Stimulated activated naive CD8-positive, alpha-beta T cell treated with anti-CD3 and anti-CD28 coated beads, Interleukin-15, Interleukin-2, amounts not matched to agents 100 ng/mL and 50 ng/mL, for 24 hours (primary cell): ENCODE measurements around the gene TTC13.

Experiments used
- H3K27ac Mint-ChIP-seq: one replicate; pipeline ENCODE4 v1.8.0; 2021; ENCODE audit warnings: mild to moderate bottlenecking, mixed read lengths
- H3K27me3 Mint-ChIP-seq: one replicate; pipeline ENCODE4 v1.8.0; 2021; ENCODE audit warnings: mixed read lengths
- H3K36me3 Mint-ChIP-seq: one replicate; pipeline ENCODE4 v1.8.0; 2021; ENCODE audit warnings: low read depth, mixed read lengths
- H3K4me1 Mint-ChIP-seq: one replicate; pipeline ENCODE4 v1.8.0; 2021; ENCODE audit warnings: low read depth, mixed read lengths
- H3K4me3 Mint-ChIP-seq: one replicate; pipeline ENCODE4 v1.8.0; 2021; ENCODE audit warnings: mild to moderate bottlenecking, mixed read lengths
- H3K9me3 Mint-ChIP-seq: one replicate; pipeline ENCODE4 v1.8.0; 2021; ENCODE audit warnings: mixed read lengths

TTC13 gene

GRCh38 chr1:230979389-230979716 lies 692 bp upstream of the TTC13 start:
- H3K4me3 Mint-ChIP-seq: no peak overlapping the region
- peaks cover 30% of the 10 kb centered on the region for H3K4me1 Mint-ChIP-seq
- peak overlapping the region; percentile 94 for H3K27ac Mint-ChIP-seq
- H3K9me3 Mint-ChIP-seq: no peaks in the 10 kb centered on the region
- H3K36me3 Mint-ChIP-seq: peaks cover 14% of the 10 kb centered on the region
- H3K27me3 Mint-ChIP-seq: no peaks in the 10 kb centered on the region

GRCh38 chr1:230977761-230978490 lies 735 bp downstream of the TTC13 start:
- Mint-ChIP-seq H3K27ac (peak overlapping the region; percentile 87), H3K27me3 (no peaks in the 10 kb centered on the region), H3K4me3 (peak overlapping the region; percentile 88), H3K36me3 (peaks cover 12% of the 10 kb centered on the region), H3K9me3 (no peaks in the 10 kb centered on the region), H3K4me1 (peaks cover 34% of the 10 kb centered on the region)

- Mint-ChIP-seq H3K27ac (peak overlapping the region; percentile 87), H3K4me1 (peaks cover 43% of the 10 kb centered on the region), H3K36me3 (peaks cover 12% of the 10 kb centered on the region), H3K9me3 (no peaks in the 10 kb centered on the region), H3K27me3 (no peaks in the 10 kb centered on the region), H3K4me3 (peak overlapping the region; percentile 88)
Observed at GRCh38 chr1:230976825-230977747, 1.6 kb downstream of the TTC13 start.

- Mint-ChIP-seq H3K36me3 (peaks cover 12% of the 10 kb centered on the region), H3K27ac (no peak overlapping the region), H3K9me3 (no peaks in the 10 kb centered on the region), H3K4me3 (no peak overlapping the region), H3K27me3 (no peaks in the 10 kb centered on the region), H3K4me1 (peaks cover 50% of the 10 kb centered on the region)
Observed at GRCh38 chr1:230976360-230976759, 2.3 kb downstream of the TTC13 start.

- Mint-ChIP-seq H3K36me3 (peaks cover 12% of the 10 kb centered on the region), H3K4me3 (no peak overlapping the region), H3K9me3 (no peaks in the 10 kb centered on the region), H3K27ac (no peak overlapping the region), H3K4me1 (peaks cover 51% of the 10 kb centered on the region), H3K27me3 (no peaks in the 10 kb centered on the region)
Observed at GRCh38 chr1:230975636-230976035, 3.0 kb downstream of the TTC13 start.

GRCh38 chr1:230972855-230973271 lies 5.8 kb downstream of the TTC13 start:
- peak overlapping the region; percentile 84 for H3K27ac Mint-ChIP-seq
- H3K36me3 Mint-ChIP-seq: peaks cover 12% of the 10 kb centered on the region
- no peaks in the 10 kb centered on the region for H3K27me3 Mint-ChIP-seq
- H3K4me1 Mint-ChIP-seq: peaks cover 63% of the 10 kb centered on the region
- no peaks in the 10 kb centered on the region for H3K9me3 Mint-ChIP-seq
- peak overlapping the region; percentile 63 for H3K4me3 Mint-ChIP-seq

- H3K36me3 Mint-ChIP-seq: peaks cover 9% of the 10 kb centered on the region
- peaks cover 55% of the 10 kb centered on the region for H3K4me1 Mint-ChIP-seq
- H3K4me3 Mint-ChIP-seq: no peak overlapping the region
- no peaks in the 10 kb centered on the region for H3K9me3 Mint-ChIP-seq
- H3K27me3 Mint-ChIP-seq: no peaks in the 10 kb centered on the region
- H3K27ac Mint-ChIP-seq: peak overlapping the region; percentile 18
Observed at GRCh38 chr1:230971771-230972170, 6.9 kb downstream of the TTC13 start.

- Mint-ChIP-seq H3K9me3 (no peaks in the 10 kb centered on the region), H3K27me3 (no peaks in the 10 kb centered on the region), H3K4me3 (no peak overlapping the region), H3K36me3 (peaks cover 5% of the 10 kb centered on the region), H3K27ac (no peak overlapping the region), H3K4me1 (peaks cover 46% of the 10 kb centered on the region)
Observed at GRCh38 chr1:230970432-230970831, 8.2 kb downstream of the TTC13 start.

- H3K27ac Mint-ChIP-seq: no peak overlapping the region
Observed at GRCh38 chr1:230966358-230966873, 12.2 kb downstream of the TTC13 start.

GRCh38 chr1:230965535-230965934 lies 13.1 kb downstream of the TTC13 start:
- Mint-ChIP-seq H3K4me1 (peaks cover 38% of the 10 kb centered on the region), H3K27ac (no peak overlapping the region)

More at GRCh38 chr1:230966358-230966873, 12.2 kb downstream of the TTC13 start:
- H3K4me3 Mint-ChIP-seq: no peak overlapping the region
- no peaks in the 10 kb centered on the region for H3K36me3 Mint-ChIP-seq
- H3K4me1 Mint-ChIP-seq: peaks cover 34% of the 10 kb centered on the region
- no peaks in the 10 kb centered on the region for H3K9me3 Mint-ChIP-seq
- H3K27me3 Mint-ChIP-seq: no peaks in the 10 kb centered on the region

GRCh38 chr1:230964896-230965295 lies 13.8 kb downstream of the TTC13 start:
- no peaks in the 10 kb centered on the region for H3K27me3 Mint-ChIP-seq
- H3K4me1 Mint-ChIP-seq: peaks cover 33% of the 10 kb centered on the region
- H3K36me3 Mint-ChIP-seq: peaks cover 11% of the 10 kb centered on the region
- no peak overlapping the region for H3K4me3 Mint-ChIP-seq
- H3K27ac Mint-ChIP-seq: no peak overlapping the region
- H3K9me3 Mint-ChIP-seq: no peaks in the 10 kb centered on the region

More at GRCh38 chr1:230965535-230965934, 13.1 kb downstream of the TTC13 start:
- Mint-ChIP-seq H3K4me3 (no peak overlapping the region), H3K9me3 (no peaks in the 10 kb centered on the region), H3K27me3 (no peaks in the 10 kb centered on the region), H3K36me3 (peaks cover 6% of the 10 kb centered on the region)

GRCh38 chr1:230958370-230958769 lies 20.3 kb downstream of the TTC13 start:
- Mint-ChIP-seq H3K9me3 (no peaks in the 10 kb centered on the region), H3K4me1 (peaks cover 25% of the 10 kb centered on the region), H3K27me3 (no peaks in the 10 kb centered on the region), H3K27ac (no peak overlapping the region), H3K36me3 (peaks cover 53% of the 10 kb centered on the region), H3K4me3 (no peak overlapping the region)

- Mint-ChIP-seq H3K27me3 (no peaks in the 10 kb centered on the region), H3K27ac (no peak overlapping the region), H3K9me3 (no peaks in the 10 kb centered on the region), H3K4me3 (no peak overlapping the region), H3K4me1 (peaks cover 22% of the 10 kb centered on the region), H3K36me3 (peaks cover 60% of the 10 kb centered on the region)
Observed at GRCh38 chr1:230957580-230957989, 21.1 kb downstream of the TTC13 start.

GRCh38 chr1:230950404-230950803 lies 28.3 kb downstream of the TTC13 start:
- no peak overlapping the region for H3K4me3 Mint-ChIP-seq
- peaks cover 11% of the 10 kb centered on the region for H3K4me1 Mint-ChIP-seq
- no peaks in the 10 kb centered on the region for H3K27me3 Mint-ChIP-seq
- H3K36me3 Mint-ChIP-seq: peaks cover 62% of the 10 kb centered on the region
- H3K27ac Mint-ChIP-seq: no peak overlapping the region
- H3K9me3 Mint-ChIP-seq: no peaks in the 10 kb centered on the region

GRCh38 chr1:230948903-230949302 lies 29.8 kb downstream of the TTC13 start:
- Mint-ChIP-seq H3K27ac (no peak overlapping the region), H3K36me3 (peaks cover 65% of the 10 kb centered on the region), H3K4me3 (no peak overlapping the region), H3K27me3 (no peaks in the 10 kb centered on the region), H3K9me3 (no peaks in the 10 kb centered on the region), H3K4me1 (peaks cover 11% of the 10 kb centered on the region)
